Fibroblast of skin of left quadriceps (primary cell): ENCODE results near the gene SLC49A3.
"Not testable (repeated sequence)": the region's sequence is repeated elsewhere in the genome, so short reads cannot be mapped to it uniquely, and the experiment has no call there.

Experiments used
- DNase-seq, 2 experiments: peaks; one replicate each; pipeline ENCODE4 v3.0.0-alpha.2; 2013; ENCODE audit warnings: low read depth in 2 of 2

Gene SLC49A3

GRCh38 chr4:681736-682451, 7.1 kb downstream of the SLC49A3 start:
- DNase-seq, result no peak

DNA sequence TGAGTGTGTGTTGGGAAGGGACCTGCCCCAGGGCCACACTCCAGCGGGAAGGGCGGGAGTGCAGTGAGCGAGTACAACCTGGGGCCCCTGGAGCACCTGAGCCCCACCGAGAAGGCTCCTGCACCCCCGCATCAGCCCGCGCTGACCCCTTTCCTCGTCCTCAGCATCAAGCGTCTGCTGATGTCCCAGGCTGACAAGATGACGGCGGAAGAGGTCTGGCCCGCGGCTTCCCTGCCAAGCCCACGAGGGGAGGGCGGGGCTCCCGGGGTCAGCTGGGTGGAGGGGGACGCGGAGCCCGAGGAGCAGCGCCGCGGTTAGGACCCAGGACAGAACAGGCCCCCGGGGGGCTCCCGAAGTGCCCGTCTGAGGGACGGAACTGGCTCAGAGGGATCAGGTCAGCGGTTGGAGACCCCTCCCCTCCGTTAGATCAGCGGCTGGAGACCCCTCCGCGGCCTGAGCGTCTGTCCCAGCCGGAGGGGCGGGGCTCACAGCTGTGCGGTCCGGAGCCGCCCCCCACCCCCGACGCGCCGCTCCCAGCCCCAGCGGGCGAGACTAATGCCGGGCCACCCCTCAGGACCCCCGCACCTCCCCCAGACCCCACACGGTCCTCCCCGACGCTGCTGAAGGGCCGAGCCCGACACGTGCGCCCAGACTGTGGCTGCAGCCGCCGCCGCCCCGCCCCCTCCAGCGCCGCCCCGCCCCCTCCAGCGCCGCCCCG, 7.9 kb downstream of the SLC49A3 start:
- DNase-seq, result no peak

DNA sequence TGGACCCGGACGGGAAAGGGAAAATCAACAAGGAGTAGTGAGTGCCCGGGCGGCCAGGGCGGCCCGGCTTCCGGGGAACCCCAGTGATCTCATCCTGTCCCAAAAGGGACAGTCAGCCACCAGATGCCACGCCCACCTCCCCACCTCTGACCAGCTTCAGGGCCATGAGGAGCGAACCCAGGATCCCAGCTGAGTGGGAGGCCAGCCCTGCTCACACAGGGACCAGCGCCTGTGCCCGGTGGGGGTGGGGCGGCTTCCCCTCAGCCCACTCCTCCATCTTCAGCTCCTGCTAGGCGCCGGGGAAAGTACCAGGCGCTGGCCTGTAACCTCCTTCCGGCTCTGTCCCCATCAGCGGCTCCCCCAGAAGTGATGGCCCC, 8.4 kb downstream of the SLC49A3 start:
- no peak for DNase-seq

DNA sequence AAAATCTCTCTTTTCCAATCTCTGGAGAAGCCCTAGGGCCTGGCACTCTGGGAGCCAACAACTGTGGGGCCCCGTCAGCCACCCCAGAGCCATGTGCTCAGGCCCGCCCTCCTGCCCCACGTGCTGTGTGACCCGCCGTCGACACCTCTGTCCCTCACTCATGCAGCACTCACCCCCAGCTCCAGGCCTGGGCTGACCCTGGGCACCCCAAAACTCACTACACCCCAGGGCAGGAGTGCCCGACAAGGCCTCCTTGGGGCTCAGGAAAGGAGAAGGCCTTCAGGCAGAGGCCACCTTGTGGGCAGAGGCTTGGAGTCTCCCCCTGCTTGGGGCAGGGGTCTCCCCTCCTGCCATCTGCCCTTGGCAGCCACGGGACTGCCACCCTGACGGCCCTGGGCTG, 8.9 kb downstream of the SLC49A3 start:
- DNase-seq, result no peak

GRCh38 chr4:679629-680028, 9.3 kb downstream of the SLC49A3 start:
- DNase-seq, result no peak

GRCh38 chr4:679104-679481, 9.9 kb downstream of the SLC49A3 start:
- DNase-seq, result no peak

DNA sequence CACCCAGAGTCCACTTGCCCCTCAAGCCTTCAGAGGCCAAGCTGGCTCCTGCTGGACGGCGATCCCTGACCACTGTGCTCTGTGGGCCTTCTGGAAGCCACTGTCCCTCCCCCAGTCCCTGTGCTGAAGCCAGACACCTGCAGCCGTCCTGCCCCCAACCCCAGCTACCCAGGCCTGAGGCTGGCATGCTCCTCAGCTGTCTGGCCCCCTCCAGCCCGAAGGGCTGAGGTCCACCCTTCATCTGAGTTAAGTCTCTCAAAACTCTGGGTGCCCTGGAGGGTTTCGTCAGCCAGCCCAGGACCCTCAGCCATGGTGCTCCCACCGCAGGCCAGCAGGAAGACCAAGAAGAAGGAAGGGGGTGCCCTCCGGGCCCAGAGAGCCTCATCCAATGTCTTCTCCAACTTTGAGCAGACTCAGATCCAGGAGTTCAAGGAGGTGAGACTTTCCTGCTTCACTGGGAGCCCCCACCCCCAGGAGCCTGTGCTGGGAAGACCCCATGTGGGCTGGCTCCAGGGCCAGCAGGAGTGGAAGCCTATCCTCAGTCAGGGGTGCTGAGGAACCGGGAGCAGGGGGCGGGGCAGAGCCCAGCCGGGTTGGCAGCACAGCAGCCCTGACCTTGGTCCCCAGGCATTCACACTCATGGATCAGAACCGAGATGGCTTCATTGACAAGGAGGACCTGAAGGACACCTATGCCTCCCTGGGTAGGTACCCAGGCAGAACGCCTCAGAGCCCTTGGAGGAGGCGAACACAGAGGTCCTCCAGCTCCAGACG, 10.4 kb downstream of the SLC49A3 start:
- DNase-seq, result no peak

- no peak for DNase-seq
These were observed 11.3 kb downstream of the SLC49A3 start for GRCh38 chr4:677431-678293.

DNA sequence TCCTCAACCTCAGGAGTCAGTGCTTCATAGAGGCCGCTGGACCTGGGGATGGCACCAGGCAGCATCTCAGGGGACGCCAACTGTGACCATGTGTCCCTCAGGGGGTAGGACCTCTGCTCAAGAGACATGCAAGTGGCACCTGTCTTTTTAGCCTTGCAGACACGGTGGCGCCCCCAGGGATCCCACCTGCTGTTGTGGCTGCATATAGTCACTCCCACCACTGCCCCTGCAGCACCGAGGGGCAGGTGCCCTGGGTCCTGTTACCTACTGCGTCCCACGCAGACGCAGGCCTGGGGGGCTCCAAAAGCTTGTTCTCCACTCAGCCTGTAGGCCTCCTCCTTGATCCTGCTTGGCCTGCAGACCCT, 12.1 kb downstream of the SLC49A3 start:
- no peak for DNase-seq

DNA sequence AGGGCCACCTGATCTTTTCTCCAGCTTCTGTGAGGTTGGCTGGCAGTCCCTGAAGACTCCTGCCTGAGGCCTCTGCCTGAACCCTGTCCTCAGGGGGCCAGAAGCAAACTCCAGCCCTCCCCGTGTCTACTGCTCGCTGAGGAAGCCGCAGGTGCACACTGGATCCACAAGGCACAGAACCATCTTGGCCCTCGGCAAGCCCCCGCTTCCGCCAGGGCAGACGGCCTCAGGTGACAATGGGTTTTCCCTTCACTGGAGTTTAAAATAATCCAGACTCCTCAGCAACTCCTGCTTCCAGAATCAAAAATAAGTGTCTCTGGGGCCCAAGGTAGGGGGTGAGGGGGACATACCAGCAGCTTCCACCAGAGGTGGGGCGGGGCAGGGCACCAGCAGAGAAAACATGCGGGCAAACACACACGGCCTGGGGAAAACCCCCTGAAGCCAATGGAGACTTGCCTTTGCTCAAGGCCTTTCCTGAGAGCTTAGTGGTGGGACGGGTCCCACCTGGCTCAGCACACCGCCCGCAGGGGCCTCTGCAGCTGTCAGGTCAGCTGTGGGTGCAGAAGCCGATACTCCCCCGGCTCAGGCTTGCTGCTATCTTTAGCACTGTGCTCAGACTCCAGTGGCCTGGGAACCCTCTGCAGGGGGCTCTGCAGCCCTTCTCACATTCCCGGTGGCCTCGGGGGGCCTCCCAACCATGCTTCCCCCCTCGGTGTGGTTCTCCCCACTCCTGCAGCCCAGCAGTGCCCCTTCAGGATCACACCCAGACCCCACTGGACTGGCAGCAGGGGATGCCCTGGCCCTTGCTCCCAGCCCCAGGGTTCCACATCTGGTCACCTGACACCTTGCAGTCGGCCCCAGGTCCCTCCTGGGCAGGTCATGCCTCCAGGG, 12.7 kb downstream of the SLC49A3 start:
- DNase-seq, result no peak

DNA sequence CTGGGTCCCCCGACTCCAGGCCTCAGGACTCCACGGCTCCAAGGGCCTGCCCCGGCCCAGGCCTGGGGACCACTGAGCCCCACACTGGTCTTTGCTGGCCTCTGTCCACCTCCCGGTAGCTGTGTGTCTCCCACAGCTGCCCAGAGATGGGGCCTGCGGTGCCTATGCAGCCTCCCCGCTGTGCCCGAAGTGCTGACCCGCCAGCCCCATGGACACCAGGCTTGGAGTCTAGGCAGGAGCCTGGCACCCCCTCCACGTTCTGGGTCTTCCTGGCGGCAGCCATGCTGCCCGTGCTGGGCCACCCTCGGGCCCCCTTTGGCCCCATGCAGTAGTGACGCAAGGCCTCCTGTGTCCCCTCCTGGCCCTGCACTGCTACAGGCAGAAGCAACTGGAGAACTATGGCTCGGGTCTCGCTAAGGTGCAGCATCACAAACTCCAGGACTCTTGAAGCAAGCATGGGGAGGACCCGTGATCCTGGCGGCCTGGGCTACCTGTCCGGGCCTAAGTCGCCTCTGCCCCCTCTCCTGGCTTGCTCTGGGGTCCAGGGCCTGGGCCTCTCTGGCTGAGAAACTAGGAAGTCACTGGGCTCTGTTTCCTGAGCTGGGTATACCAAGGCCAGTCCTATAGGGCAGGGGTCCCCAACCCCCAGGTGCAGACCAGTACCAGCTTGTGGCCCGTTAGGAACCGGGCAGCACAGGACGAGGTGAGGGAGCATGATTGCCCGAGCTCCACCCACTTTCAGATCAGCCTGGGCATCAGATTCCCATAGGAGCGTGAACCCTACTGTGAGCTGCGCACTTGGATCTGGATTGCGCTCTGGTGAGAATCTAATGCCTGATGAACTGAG, 13.7 kb downstream of the SLC49A3 start:
- DNase-seq, result no peak

GRCh38 chr4:674172-675035, 14.5 kb downstream of the SLC49A3 start, which contains the start of the genes ATP5ME and MYL5:
ATP5ME (minus strand) TSS chr4:674276; CDS start chr4:674247, 29 bp downstream.
MYL5 (plus strand) TSS chr4:674542; CDS start chr4:678027, 3,485 bp downstream.
- DNase-seq, result peak; percentile 90

DNA sequence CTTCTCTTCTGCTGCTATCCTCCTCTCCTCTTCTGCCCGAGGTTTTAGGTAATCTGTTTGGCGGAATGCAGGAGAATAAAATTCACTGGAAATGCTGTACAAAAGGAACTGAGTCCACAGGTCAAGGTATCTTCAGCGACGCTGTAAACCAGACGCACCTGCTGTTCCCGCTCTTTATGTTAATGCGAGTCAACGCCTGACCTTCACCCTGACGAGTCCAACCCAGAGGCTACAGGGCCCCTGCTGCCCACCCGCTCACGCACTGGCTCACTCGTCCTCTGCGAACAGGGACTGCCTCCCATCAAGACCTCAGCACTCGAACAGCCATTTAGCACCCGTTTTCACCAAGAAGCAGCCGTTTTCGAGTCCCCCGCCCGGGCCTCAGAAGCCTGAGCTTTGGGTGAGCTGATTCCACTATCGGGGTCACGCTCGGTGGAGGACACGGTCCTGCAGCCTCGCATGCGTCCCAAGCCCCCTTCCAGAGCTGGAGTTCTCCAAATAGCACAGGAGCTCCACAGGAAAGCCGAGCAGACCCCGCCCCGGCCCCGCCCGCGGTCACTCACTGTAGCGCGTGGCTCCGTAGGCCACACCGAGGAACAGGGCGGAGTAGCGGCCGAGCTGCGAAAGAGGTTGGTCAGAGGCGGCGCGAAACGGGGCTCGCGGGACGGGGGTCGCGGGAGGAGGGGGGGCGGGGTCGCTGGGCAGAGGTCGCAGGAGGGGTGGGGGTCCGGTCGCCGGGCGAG, 15.4 kb downstream of the SLC49A3 start:
- DNase-seq, result no peak

GRCh38 chr4:671769-672168, 17.2 kb downstream of the SLC49A3 start:
- no peak for DNase-seq

GRCh38 chr4:669806-670559, 19.0 kb downstream of the SLC49A3 start:
- not testable (repeated sequence) for DNase-seq

- DNase-seq, result not testable (repeated sequence)
These were observed 20.7 kb downstream of the SLC49A3 start for GRCh38 chr4:668219-668618.

DNA sequence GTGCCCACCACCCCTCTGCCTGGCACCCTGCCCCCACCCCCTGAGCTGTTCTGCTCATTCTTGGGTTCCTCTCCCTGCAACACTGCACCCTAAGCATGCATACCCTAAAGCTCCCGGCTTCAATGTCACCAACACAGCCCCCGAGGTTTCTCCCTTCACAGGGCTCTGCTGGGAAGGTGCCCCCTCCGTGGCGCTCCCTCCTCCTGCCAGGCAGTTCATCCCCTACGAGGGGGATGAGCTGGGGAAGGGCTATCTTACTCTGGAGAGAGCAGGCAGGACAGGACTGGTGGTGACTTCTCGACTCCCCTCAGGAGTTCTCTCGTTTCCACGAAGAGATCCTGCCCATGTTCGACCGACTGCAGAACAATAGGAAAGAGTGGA, 21.4 kb downstream of the SLC49A3 start:
- no peak for DNase-seq
